Peyer's patch (tissue), 4 donors: ENCODE data around the gene SORCS1.

Source experiments
- POLR2A ChIP-seq, 2 donors: fragments of 450-650 bp; IDR thresholded peaks; one replicate each; pipeline ENCODE4 v1.5.1; 2017; ENCODE audit warnings: antibody characterized with exemption in 2 of 2, mild to moderate bottlenecking in 2 of 2, moderate library complexity in 2 of 2
- TF ChIP-seq, protein P1 (sequence below), 6 experiments: fragments of 450-650 bp in 4 of 6; fragments of 200-600 bp in 2 of 6; sonication (generic) in 1 of 6; IDR thresholded peaks; one replicate each; pipeline ENCODE4 v1.5.1; 2017 to 2019; ENCODE audit warnings: antibody characterized with exemption in 6 of 6, mild to moderate bottlenecking in 3 of 6, moderate library complexity in 1 of 6

DNA sequence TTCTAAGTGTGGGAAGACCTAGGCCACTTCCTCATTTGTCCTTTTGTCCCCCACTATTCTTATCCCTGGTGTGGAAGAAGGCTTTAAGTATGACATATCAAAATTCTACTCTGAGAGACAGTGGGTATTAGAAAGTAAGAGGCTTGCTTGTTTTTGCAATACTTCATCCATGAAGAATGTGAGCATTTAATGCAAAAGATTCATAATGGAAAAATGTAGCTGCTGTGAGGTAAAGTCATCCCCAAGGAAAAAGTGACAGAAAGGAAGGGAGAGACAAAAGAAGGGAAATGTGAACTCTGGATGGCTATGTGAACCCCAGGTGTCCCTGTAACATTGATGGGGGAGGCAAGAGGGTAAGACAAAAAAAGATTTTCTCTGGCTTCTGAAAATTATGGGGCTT lies 607.5 kb downstream of the SORCS1 start:
- TF ChIP-seq POLR2A (IDR thresholded peaks at IDR 0.05) = no peak
- TF ChIP-seq, protein P1, sequence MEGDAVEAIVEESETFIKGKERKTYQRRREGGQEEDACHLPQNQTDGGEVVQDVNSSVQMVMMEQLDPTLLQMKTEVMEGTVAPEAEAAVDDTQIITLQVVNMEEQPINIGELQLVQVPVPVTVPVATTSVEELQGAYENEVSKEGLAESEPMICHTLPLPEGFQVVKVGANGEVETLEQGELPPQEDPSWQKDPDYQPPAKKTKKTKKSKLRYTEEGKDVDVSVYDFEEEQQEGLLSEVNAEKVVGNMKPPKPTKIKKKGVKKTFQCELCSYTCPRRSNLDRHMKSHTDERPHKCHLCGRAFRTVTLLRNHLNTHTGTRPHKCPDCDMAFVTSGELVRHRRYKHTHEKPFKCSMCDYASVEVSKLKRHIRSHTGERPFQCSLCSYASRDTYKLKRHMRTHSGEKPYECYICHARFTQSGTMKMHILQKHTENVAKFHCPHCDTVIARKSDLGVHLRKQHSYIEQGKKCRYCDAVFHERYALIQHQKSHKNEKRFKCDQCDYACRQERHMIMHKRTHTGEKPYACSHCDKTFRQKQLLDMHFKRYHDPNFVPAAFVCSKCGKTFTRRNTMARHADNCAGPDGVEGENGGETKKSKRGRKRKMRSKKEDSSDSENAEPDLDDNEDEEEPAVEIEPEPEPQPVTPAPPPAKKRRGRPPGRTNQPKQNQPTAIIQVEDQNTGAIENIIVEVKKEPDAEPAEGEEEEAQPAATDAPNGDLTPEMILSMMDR (IDR thresholded peaks at IDR 0.05) = no peak
